Measurements from ENCODE around the gene MAPK8IP3. TPM values are rescaled to one million over a fixed set of nuclear protein-coding genes. Genes with fewer than 3 reads are reported as not detected.

MAPK8IP3 gene
- total RNA-seq, 1 donor from 2014 or later: 28.5 TPM

- no peaks in the 10 kb centered on the region for H3K4me1 Mint-ChIP-seq
- Histone ChIP-seq H3K9ac (no peak overlapping the region), H3K27me3 (no peaks in the 10 kb centered on the region), H3K4me2 (no peak overlapping the region), H3K36me3 (no peaks in the 10 kb centered on the region), H4K20me1 (ENCODE audit: low read depth) (peaks cover 3% of the 10 kb centered on the region), H3K79me2 (ENCODE audit: low read depth) (peaks cover 6% of the 10 kb centered on the region), H3F3A (ENCODE audit: low read depth) (no peaks in the 10 kb centered on the region), H3K4me3 (no peak overlapping the region), H3K27ac (no peak overlapping the region), H3K4me1 (no peaks in the 10 kb centered on the region), H2AFZ (replicated peaks) (no peak overlapping the region), H3K9me3 (ENCODE audit: low read depth) (no peaks in the 10 kb centered on the region)
- peaks cover 4% of the 10 kb centered on the region for H3K36me3 Mint-ChIP-seq
- no peak for DNase-seq (ENCODE audit: low spot score)
- H3K27ac Mint-ChIP-seq: no peak overlapping the region
- no peak overlapping the region for H3K4me3 Mint-ChIP-seq
- H3K27me3 Mint-ChIP-seq (ENCODE audit: insufficient read depth, low read depth): peaks cover 2% of the 10 kb centered on the region
- no peaks in the 10 kb centered on the region for H3K9me3 Mint-ChIP-seq
- TF ChIP-seq EZH2phosphoT487 (IDR thresholded peaks at IDR 0.05): no peak
- no peak for TF ChIP-seq EZH2 (IDR thresholded peaks at IDR 0.05)
- TF ChIP-seq CTCF (IDR thresholded peaks at IDR 0.05): no peak
Observed at GRCh38 chr16:1790261-1790610, 84.2 kb downstream of the MAPK8IP3 start.

- H4K20me1 ChIP-seq (ENCODE audit: low read depth): no peaks in the 10 kb centered on the region
- no peaks in the 10 kb centered on the region for H3K4me1 Mint-ChIP-seq
- no peaks in the 10 kb centered on the region for H3K9me3 Mint-ChIP-seq
- H3F3A ChIP-seq (ENCODE audit: low read depth): no peaks in the 10 kb centered on the region
- no peaks in the 10 kb centered on the region for H3K9me3 ChIP-seq (ENCODE audit: low read depth)
- peaks cover 4% of the 10 kb centered on the region for H3K36me3 Mint-ChIP-seq
- no peak overlapping the region for H3K4me2 ChIP-seq
- H3K27me3 Mint-ChIP-seq (ENCODE audit: insufficient read depth, low read depth): peaks cover 2% of the 10 kb centered on the region
- H3K4me3 Mint-ChIP-seq: no peak overlapping the region
- no peak overlapping the region for H2AFZ ChIP-seq (replicated peaks)
- no peak for TF ChIP-seq CTCF (IDR thresholded peaks at IDR 0.05)
- no peak for TF ChIP-seq EZH2phosphoT487 (IDR thresholded peaks at IDR 0.05)
- no peak for TF ChIP-seq EZH2 (IDR thresholded peaks at IDR 0.05)
- H3K27ac ChIP-seq: no peak overlapping the region
- H3K4me1 ChIP-seq: no peaks in the 10 kb centered on the region
- no peaks in the 10 kb centered on the region for H3K27me3 ChIP-seq
- no peak overlapping the region for H3K4me3 ChIP-seq
- DNase-seq (ENCODE audit: low spot score): no peak
- no peaks in the 10 kb centered on the region for H3K36me3 ChIP-seq
- peaks cover under 1% of the 10 kb centered on the region for H3K79me2 ChIP-seq (ENCODE audit: low read depth)
- no peak overlapping the region for H3K9ac ChIP-seq
- no peak overlapping the region for H3K27ac Mint-ChIP-seq
Observed at GRCh38 chr16:1790611-1791255, 84.7 kb downstream of the MAPK8IP3 start.

- Histone ChIP-seq H3K36me3 (no peaks in the 10 kb centered on the region), H2AFZ (replicated peaks) (no peak overlapping the region), H3K27ac (no peak overlapping the region), H3K79me2 (ENCODE audit: low read depth) (no peaks in the 10 kb centered on the region), H3K4me1 (no peaks in the 10 kb centered on the region), H3K4me3 (no peak overlapping the region), H3F3A (ENCODE audit: low read depth) (no peaks in the 10 kb centered on the region), H3K4me2 (no peak overlapping the region), H3K27me3 (no peaks in the 10 kb centered on the region), H4K20me1 (ENCODE audit: low read depth) (no peaks in the 10 kb centered on the region), H3K9me3 (ENCODE audit: low read depth) (no peaks in the 10 kb centered on the region), H3K9ac (no peak overlapping the region)
- TF ChIP-seq EZH2 (IDR thresholded peaks at IDR 0.05) (no peak), EZH2phosphoT487 (IDR thresholded peaks at IDR 0.05) (no peak), CTCF (IDR thresholded peaks at IDR 0.05) (no peak)
- no peak for DNase-seq (ENCODE audit: low spot score)
- Mint-ChIP-seq H3K27ac (no peak overlapping the region), H3K4me3 (no peak overlapping the region), H3K9me3 (no peaks in the 10 kb centered on the region), H3K27me3 (ENCODE audit: insufficient read depth, low read depth) (no peaks in the 10 kb centered on the region), H3K36me3 (peaks cover 4% of the 10 kb centered on the region), H3K4me1 (no peaks in the 10 kb centered on the region)
Observed at GRCh38 chr16:1791256-1791942, 85.4 kb downstream of the MAPK8IP3 start.

Data from neural progenitor cell (in vitro differentiated cells).